Upper lobe of left lung (tissue), 4 donors: Measurements from ENCODE around the gene RYR3.

Experiments used
- CTCF ChIP-seq, 6 experiments: fragments of 450-650 bp in 4 of 6; fragments of 200-600 bp in 2 of 6; sonication (generic) in 2 of 6; IDR thresholded peaks; one replicate each; pipeline ENCODE4 v1.5.1; 2016 to 2019; ENCODE audit warnings: antibody characterized with exemption in 6 of 6
- POLR2A ChIP-seq, 4 donors: fragments of 450-650 bp; IDR thresholded peaks; one replicate each; pipeline ENCODE4 v1.5.1; 2016 to 2017; ENCODE audit warnings: antibody characterized with exemption in 4 of 4, mild to moderate bottlenecking in 2 of 4

- TF ChIP-seq CTCF (IDR thresholded peaks at IDR 0.05) (peak in 5 of 6 experiments; percentile 30 to 61 (median 53)), POLR2A (IDR thresholded peaks at IDR 0.05) (no peak)
These were observed 18.0 kb upstream of the RYR3 start for GRCh38 chr15:33292717-33293307.
